RWPE1 (cell line): ENCODE results near the gene RRP15.

ENCODE experiments used
- CTCF ChIA-PET: fragments of 350-600 bp; sonication (Branson Sonifier 250); formaldehyde crosslinking; extraction: SDS; loops from one replicate; lab custom pipeline; 2021; lab: Yijun Ruan, JAX
- POLR2A ChIA-PET: fragments of 400-600 bp; formaldehyde crosslinking; extraction: SDS; loops from one replicate; lab custom pipeline; 2020; ENCODE audit warnings: antibody characterized with exemption; ENCODE audit not compliant: low non-redundant PET; lab: Yijun Ruan, JAX
- DNase-seq: peaks from one replicate; pipeline ENCODE4 v3.0.0; 2012; ENCODE audit warnings: low spot score
- H3K27ac ChIP-seq: fragments of 450-650 bp; 2 replicates; pipeline ENCODE4 v1.5.1; 2017
- TF ChIP-seq, protein P1 (sequence below): fragments of 450-650 bp; conservative IDR thresholded peaks from 2 replicates; pipeline ENCODE4 v1.5.1; 2017; ENCODE audit warnings: low read depth, mild to moderate bottlenecking

The RRP15 gene

GRCh38 chr1:218284377-218284916 is 646 bp upstream of the RRP15 start:
- H3K27ac ChIP-seq = peak overlapping the region; percentile 77
- CTCF ChIA-PET = no interaction called here
- TF ChIP-seq, protein P1, sequence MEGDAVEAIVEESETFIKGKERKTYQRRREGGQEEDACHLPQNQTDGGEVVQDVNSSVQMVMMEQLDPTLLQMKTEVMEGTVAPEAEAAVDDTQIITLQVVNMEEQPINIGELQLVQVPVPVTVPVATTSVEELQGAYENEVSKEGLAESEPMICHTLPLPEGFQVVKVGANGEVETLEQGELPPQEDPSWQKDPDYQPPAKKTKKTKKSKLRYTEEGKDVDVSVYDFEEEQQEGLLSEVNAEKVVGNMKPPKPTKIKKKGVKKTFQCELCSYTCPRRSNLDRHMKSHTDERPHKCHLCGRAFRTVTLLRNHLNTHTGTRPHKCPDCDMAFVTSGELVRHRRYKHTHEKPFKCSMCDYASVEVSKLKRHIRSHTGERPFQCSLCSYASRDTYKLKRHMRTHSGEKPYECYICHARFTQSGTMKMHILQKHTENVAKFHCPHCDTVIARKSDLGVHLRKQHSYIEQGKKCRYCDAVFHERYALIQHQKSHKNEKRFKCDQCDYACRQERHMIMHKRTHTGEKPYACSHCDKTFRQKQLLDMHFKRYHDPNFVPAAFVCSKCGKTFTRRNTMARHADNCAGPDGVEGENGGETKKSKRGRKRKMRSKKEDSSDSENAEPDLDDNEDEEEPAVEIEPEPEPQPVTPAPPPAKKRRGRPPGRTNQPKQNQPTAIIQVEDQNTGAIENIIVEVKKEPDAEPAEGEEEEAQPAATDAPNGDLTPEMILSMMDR = no peak
- POLR2A ChIA-PET = no interaction called here
- DNase-seq = no peak

- no peak overlapping the region for H3K27ac ChIP-seq
- POLR2A ChIA-PET = no interaction called here
- CTCF ChIA-PET = interaction anchor here (0.7 kb wide), 1 partner anchor 26 kb away, joined by 3 read pairs; no protein-coding TSS in a partner anchor
- no peak for DNase-seq
- TF ChIP-seq, protein P1 = no peak
Observed at GRCh38 chr1:218292515-218292914, 7.4 kb downstream of the RRP15 start.

- ChIA-PET POLR2A (no interaction called here), CTCF (interaction anchor here (0.5 kb wide), 1 partner anchor 869 kb away, joined by 3 read pairs; no protein-coding TSS in a partner anchor)
- no peak overlapping the region for H3K27ac ChIP-seq
- no peak for DNase-seq
- TF ChIP-seq, protein P1 = no peak
Observed at GRCh38 chr1:218294546-218294945, 9.5 kb downstream of the RRP15 start.

DNA sequence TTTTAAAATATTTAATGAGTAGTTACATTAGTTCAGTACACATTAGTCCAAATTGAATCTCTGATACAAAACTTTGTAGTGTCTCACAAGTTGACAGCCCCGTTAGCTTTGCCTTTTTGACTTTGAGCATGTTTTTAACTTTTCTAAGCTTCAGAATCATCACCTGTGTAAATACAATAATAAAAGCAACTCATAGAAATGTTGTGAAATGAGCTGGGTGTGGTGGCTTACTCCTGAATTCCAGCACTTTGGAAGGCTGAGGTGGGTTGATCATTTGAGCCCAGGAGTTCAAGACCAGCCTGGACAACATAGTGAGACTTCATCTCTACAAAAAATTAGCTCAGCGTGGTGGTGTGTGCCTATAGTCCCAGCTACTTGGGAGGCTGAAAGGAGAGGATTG is 11.1 kb downstream of the RRP15 start:
- ChIA-PET POLR2A (no interaction called here), CTCF (interaction anchor here (0.7 kb wide), 1 partner anchor 14 kb away, joined by 4 read pairs; no protein-coding TSS in a partner anchor)
- no peak overlapping the region for H3K27ac ChIP-seq
- TF ChIP-seq, protein P1 = no peak
- no peak for DNase-seq

GRCh38 chr1:218297461-218297860 is 12.4 kb downstream of the RRP15 start:
- no peak overlapping the region for H3K27ac ChIP-seq
- TF ChIP-seq, protein P1 = no peak
- POLR2A ChIA-PET = no interaction called here
- DNase-seq = no peak
- CTCF ChIA-PET = no interaction called here

DNA sequence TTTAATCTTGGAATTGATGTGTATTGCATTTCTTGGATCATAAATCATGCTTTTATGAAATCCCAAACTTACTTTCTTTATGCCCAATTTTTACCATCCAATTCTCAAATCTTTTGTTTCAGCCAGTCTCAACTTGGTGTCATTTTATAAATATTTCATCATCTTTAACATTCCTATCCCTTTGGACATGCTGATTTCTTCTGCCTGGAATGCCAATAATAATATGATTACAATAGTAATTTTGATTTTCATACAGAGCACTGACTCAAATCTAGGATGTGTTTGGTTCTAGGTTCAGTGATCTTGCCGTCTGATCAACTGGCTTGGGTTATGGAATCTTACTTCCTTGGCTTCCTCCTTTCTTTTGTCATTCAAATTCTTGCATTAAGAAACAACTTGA is 12.8 kb downstream of the RRP15 start:
- ChIA-PET POLR2A (no interaction called here), CTCF (no interaction called here)
- DNase-seq = no peak
- TF ChIP-seq, protein P1 = no peak
- no peak overlapping the region for H3K27ac ChIP-seq
